Activated gamma-delta T cell treated with Interleukin-2 at 50 U/mL for 16 hours (primary cell): Measurements from ENCODE around the gene LGI1.
"Not testable (repeated sequence)": the region's sequence is repeated elsewhere in the genome, so short reads cannot be mapped to it uniquely, and the experiment has no call there.

ENCODE experiments used
- DNase-seq: peaks from one replicate; pipeline ENCODE4 v3.0.0-alpha.2; 2020

Gene LGI1

GRCh38 chr10:93812659-93813338, 55.1 kb downstream of the LGI1 start:
- DNase-seq: no peak

GRCh38 chr10:93813507-93814465, 56.0 kb downstream of the LGI1 start:
- peak; percentile 10 for DNase-seq

GRCh38 chr10:93815304-93816096, 57.8 kb downstream of the LGI1 start:
- no peak for DNase-seq

- DNase-seq: no peak
Measured at GRCh38 chr10:93816123-93816747, 58.5 kb downstream of the LGI1 start.

- no peak for DNase-seq
Measured at GRCh38 chr10:93818086-93818485, 60.4 kb downstream of the LGI1 start.

- no peak for DNase-seq
Measured at GRCh38 chr10:93819520-93819919, 61.8 kb downstream of the LGI1 start.

- no peak for DNase-seq
Measured at GRCh38 chr10:93820434-93820833, 62.7 kb downstream of the LGI1 start.

- DNase-seq: no peak
Measured at GRCh38 chr10:93821051-93821772, 63.5 kb downstream of the LGI1 start.

- DNase-seq: no peak
Measured at GRCh38 chr10:93826355-93826754, 68.6 kb downstream of the LGI1 start.

GRCh38 chr10:93827056-93827804, 69.5 kb downstream of the LGI1 start:
- DNase-seq: no peak

- not testable (repeated sequence) for DNase-seq
Measured at GRCh38 chr10:93831065-93831464, 73.3 kb downstream of the LGI1 start.

- DNase-seq: no peak
Measured at GRCh38 chr10:93835770-93836169, 78.0 kb downstream of the LGI1 start.

GRCh38 chr10:93837822-93838221, 80.1 kb downstream of the LGI1 start:
- DNase-seq: no peak

- no peak for DNase-seq
Measured at GRCh38 chr10:93838278-93838677, 80.5 kb downstream of the LGI1 start.

GRCh38 chr10:93841961-93842360, 84.2 kb downstream of the LGI1 start:
- no peak for DNase-seq

GRCh38 chr10:93844979-93845626, 87.4 kb downstream of the LGI1 start:
- DNase-seq: no peak
